HG02970 (cell line): ENCODE data around the gene PRKAB2.
"Not testable (repeated sequence)": the region's sequence is repeated elsewhere in the genome, so short reads cannot be mapped to it uniquely, and the experiment has no call there.

Experiments used
- ATAC-seq: cut with Tn5 transposase; IDR thresholded peaks from one replicate; pipeline ENCODE4 v1.9.1; 2021; ENCODE audit warnings: mild to moderate bottlenecking, moderate library complexity, moderate number of reproducible peaks; ENCODE audit not compliant: unreplicated experiment, low FRiP score

PRKAB2 gene

DNA sequence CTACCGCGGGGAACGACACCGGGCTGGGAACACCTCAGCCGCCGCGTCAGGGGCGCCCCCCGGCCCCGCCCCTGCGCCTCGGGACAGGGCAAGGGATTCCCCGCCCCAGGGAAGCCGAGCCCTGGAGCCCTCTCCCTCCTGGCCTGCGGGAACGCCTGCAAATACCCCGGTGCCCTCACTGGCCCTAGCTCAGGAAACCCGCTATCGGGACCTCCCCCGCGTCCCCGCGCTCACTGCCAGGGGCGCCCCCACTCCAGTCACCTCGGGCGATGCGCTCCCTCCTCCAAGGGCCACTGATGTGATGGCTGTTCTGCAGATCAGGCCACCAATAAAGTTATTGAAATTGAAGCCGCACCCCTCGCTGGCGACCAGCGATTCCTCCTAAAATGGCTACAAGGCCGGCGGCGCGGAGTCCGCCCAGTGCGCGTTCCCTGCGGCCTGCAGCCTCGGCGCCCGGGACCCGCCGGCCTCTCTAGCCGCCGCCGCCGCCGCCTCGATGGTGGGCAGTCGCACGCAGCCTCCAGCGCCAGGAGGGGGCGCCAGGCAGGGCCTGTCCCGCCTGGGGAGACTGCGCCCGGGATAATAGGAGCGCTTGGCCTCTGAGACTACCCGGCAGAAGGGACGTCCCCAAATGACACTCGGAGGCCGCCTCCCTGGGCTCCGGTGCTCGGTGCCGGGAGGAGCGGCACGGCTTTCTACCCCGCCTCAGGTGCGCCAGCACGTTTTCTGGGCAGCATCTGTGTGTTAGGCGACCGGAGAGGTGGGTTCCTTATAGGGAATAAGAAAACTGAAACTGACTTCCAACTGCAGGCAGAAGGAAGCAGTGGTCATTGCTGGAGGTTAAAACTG lies at the start of gene PRKAB2:
Gene PRKAB2 (minus strand): TSS at position 303 of the 849 bp plus-strand sequence. CDS start 326 bp downstream, outside the sequence.
- ATAC-seq: peak; percentile 89

- no peak for ATAC-seq
These were observed 46.3 kb upstream of the PRKAB2 start for GRCh38 chr1:147218606-147219005.

DNA sequence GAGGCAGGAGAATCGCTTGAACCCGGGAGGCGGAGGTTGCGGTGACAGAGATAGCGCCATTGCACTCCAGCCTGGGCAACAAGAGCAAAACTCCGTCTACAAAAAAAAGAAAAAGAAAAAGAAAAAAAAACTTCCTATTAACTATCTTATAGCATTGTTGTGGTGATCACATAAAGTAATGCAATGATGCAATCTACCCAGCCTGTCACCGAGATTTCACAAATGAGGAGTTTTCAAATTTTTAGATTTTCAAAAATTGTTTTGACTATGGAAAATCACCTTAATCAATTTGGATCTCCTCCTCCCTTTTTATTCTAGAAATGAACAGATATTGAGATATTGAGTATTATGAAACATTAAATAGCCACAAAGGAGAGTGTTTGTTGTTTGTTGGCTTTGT lies 44.9 kb upstream of the PRKAB2 start:
- no peak for ATAC-seq

- no peak for ATAC-seq
These were observed 43.9 kb upstream of the PRKAB2 start for GRCh38 chr1:147216124-147216523.

GRCh38 chr1:147215540-147215916 lies 43.3 kb upstream of the PRKAB2 start:
- no peak for ATAC-seq

GRCh38 chr1:147214842-147215539 lies 42.7 kb upstream of the PRKAB2 start:
- no peak for ATAC-seq

DNA sequence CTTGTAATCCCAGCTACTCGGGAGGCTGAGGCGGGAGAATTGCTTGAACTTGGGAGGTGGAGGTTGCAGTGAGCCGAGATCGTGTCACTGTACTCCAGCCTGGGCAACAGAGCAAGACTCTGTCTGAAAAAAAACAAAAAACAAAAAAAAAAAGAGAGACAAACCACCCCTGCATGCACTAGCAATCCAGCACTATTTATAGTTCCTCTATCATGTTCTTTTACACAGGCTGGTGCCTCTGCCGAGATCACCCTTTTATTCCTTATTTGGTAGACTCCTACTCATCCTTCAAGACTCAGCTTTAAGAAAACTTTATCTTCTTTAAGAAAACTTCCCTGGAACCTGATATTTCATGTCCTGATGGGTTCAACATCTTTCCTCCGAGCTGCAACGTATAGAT lies 42.1 kb upstream of the PRKAB2 start:
- ATAC-seq: no peak

- no peak for ATAC-seq
These were observed 41.0 kb upstream of the PRKAB2 start for GRCh38 chr1:147213271-147213670.

DNA sequence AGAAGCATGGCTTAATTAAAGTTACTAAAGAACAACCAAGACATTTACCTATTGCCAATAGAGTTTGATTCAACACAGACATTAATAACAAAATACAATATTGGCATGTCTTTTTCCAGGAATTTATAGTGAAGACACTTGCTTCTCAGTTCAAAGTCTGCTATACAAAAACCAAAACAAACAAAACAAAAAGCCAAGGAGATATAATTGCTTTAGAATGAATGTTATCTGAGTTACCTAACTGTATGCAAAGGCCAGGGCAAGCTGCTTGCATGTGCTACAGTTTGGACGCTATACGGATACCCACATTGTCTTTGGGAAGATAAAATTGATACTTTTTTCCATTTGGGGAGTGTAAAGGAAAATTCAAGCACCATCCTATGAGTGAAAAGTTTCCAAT lies 39.3 kb upstream of the PRKAB2 start:
- ATAC-seq: no peak

GRCh38 chr1:147210987-147211386 lies 38.7 kb upstream of the PRKAB2 start:
- ATAC-seq: no peak

DNA sequence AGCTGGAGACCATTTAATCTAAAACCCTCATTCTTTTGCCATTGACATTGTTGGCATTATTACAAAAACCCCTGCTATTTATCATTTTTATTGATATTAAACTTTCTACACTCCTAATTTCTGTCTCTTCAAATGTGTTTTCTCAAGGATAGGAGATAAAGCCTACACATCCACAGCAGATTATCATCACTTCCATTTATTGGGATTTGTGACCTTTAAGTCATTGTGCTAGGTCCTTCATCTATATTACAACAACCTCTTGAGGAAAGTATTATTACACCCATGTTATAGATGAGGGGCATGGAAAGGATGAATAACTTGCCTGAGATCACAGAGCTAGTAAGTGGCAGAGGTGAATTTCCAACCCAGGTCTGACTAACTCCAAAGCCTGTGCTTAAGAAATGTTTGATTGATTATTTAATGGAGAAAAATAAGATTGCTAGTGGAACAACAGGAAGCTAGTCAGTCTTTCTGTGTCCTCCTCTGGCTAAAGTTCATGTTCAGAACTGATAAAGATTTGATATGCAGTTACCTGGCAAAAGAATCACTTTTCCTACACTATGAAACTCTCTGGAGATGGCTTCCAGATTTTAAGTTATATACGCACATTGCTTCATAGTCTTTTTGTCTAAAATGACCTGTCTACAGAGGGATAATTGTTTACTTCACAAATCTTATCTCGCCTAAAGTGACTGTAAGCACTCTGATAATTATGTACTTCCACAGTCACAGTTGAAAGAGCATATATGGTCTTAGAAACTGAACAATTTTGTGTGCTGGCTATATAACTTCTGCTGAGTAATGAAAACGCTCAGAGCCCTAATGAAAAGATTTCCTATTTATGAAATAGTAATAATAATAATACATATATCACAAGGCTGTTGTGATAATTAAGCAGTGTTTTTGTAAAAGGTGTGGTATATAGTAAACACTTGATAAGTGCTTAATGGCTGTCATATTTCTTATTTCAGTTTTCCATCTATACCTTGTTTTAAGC lies 37.9 kb upstream of the PRKAB2 start:
- no peak for ATAC-seq

- ATAC-seq: no peak
These were observed 36.3 kb upstream of the PRKAB2 start for GRCh38 chr1:147208619-147209018.

DNA sequence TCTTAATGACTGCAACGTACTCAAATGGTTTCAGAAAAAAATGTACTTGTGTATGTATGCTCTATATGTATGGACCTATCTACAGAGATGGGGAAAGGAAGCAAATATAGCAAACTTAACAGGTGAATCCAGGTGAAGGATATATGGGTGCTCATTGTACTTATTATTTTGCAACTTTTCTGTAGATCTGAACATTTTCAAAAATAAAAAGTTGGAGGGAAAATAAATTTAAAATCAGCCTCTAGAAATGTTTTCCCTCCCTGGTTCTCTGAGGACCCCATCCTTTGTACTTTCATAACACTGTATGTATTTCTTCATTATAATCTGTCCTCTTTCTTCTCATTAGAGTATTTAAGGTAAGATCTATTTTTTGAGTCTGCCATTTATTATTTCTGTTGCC lies 34.9 kb upstream of the PRKAB2 start:
- no peak for ATAC-seq

GRCh38 chr1:147204080-147204479 lies 31.8 kb upstream of the PRKAB2 start:
- no peak for ATAC-seq

- no peak for ATAC-seq
These were observed 30.3 kb upstream of the PRKAB2 start for GRCh38 chr1:147202576-147202975.

GRCh38 chr1:147201786-147202185 lies 29.5 kb upstream of the PRKAB2 start:
- ATAC-seq: no peak

- no peak for ATAC-seq
These were observed 29.0 kb upstream of the PRKAB2 start for GRCh38 chr1:147201276-147201675.

DNA sequence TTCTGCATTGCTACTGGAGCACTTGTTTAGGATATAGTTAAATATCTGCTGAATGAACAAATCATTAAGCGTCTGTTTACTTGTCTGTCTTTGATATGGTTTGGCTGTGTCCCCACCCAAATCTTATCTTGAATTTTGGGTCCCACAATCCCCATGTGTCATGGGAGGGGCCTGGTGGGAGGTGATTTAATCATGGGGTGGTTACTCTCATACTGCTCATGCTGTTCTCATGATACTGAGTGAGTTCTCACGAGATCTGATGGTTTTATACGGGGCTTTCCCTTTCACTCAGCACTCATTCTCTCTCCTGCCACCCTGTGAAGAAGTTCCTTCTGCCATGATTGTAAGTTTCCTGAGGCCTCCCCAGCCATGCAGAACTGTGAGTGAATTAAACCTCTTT lies 25.1 kb upstream of the PRKAB2 start:
- ATAC-seq: not testable (repeated sequence)

GRCh38 chr1:147189514-147189913 lies 17.2 kb upstream of the PRKAB2 start:
- no peak for ATAC-seq

GRCh38 chr1:147185432-147185831 lies 13.2 kb upstream of the PRKAB2 start:
- no peak for ATAC-seq
